Mucosa of gallbladder (tissue), 1 donor: Measurements from ENCODE around the gene GAA. TPM values are rescaled to one million over a fixed set of nuclear protein-coding genes. Genes with fewer than 3 reads are reported as not detected.

Experiments used
- DNase-seq: peaks from one replicate; pipeline ENCODE4 v3.0.0-alpha.2; 2020; ENCODE audit warnings: low spot score
- total RNA-seq: library from RNA; stranded (reverse); gene quantifications from one replicate; pipeline ENCODE4 v1.2.1, GENCODE V29; 2021
- donor health status: DM: no; HTN: no; CAD: no.

GAA gene
- total RNA-seq, result 105 TPM

DNA sequence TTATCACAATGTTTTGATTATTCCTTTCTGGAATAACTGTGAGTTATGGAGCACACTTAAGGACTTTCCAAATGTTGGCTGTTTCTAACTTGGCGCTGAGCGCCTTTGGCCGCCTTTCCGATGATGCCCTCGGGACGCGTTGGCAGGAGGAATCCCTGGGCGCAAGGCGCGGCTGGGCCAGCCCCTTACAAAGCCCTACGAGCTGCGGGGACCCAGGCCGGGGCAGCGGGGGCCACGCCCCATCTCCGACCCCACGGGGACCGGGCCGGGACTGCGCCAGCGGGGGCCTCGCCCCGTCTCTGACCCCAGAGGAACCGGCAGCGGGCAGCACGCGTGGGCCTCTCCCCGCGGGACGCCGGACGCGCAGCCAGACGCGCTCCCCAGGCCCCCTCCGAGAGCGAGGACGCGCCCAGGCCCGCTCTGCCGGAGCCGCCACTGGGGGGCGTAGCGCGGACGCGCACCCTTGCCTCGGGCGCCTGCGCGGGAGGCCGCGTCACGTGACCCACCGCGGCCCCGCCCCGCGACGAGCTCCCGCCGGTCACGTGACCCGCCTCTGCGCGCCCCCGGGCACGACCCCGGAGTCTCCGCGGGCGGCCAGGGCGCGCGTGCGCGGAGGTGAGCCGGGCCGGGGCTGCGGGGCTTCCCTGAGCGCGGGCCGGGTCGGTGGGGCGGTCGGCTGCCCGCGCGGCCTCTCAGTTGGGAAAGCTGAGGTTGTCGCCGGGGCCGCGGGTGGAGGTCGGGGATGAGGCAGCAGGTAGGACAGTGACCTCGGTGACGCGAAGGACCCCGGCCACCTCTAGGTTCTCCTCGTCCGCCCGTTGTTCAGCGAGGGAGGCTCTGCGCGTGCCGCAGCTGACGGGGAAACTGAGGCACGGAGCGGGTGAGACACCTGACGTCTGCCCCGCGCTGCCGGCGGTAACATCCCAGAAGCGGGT lies at the start of gene GAA:
GAA (plus strand) TSS at position 571 of the 935 bp plus-strand sequence. CDS start 3,006 bp downstream, outside the sequence.
- peak; percentile 83 for DNase-seq

DNA sequence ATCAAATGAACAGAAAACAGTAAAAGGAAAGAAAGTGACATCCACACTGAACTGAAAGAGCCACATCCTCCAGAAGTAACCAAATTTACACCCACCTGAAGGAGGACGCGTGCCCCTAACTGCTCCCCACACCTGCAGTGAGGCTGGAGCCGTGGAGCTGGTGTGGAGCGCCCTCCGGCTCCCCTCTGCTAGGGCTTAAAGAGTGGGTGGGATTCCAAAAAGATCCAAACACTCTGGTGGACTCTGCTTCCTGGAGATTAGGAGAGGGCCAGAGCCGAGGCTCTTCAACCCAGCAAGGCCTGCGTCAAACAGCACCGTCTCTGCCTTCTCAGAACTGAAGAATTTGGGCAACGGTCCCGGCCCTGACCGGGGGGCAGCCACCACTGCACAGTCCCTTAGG lies 49.7 kb upstream of the GAA start:
- no peak for DNase-seq

GRCh38 chr17:80053102-80053501 lies 48.3 kb upstream of the GAA start:
- peak; percentile 38 for DNase-seq

DNA sequence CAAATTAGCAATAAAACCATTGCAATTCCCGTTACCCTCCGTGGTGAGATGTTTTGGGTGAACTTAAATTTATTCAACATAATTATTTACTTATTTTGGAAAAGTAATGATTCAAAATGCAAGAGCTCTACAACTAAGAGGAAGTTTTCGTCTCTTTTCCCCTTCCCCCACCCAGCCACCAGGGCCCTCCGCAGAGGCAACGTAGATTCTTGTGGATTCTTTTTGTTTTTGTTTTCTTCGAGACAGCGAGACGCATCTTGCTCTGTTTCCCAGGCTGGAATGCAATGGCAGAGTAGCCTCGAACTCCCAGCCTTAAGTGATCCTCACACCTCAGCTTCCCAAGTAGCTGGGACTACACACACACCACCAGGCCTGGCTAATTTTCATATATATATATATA lies 45.8 kb upstream of the GAA start:
- DNase-seq, result no peak

DNA sequence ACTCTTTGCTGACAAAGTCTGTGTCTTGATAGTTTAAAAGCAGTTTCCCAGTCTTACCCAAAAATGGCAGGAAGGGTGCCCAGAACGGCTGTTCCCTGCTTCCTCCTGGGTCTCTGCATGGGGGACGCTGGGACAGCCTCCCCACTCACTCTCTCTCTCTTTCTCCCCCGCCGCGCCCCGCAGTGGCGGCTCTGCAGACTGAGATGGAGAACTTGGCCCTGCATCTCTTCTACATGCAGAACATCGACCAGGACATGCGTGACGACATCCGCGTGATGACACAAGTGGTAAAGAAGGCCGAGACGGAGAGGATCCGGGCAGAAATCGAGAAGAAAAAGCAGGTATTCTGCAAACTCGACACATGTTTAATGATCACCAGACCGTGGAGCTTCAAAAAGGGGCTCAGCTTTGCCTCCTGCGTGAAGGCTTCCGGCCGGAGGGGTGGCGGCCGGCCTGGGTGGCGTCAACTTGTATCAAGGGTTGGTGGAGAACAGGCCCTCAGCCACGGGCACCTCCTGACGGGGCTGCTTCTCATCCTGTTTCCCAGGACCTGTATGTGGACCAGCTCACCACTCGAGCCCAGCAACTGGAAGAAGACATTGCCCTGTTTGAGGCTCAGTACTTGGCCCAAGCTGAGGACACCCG lies 42.9 kb upstream of the GAA start:
- no peak for DNase-seq

DNA sequence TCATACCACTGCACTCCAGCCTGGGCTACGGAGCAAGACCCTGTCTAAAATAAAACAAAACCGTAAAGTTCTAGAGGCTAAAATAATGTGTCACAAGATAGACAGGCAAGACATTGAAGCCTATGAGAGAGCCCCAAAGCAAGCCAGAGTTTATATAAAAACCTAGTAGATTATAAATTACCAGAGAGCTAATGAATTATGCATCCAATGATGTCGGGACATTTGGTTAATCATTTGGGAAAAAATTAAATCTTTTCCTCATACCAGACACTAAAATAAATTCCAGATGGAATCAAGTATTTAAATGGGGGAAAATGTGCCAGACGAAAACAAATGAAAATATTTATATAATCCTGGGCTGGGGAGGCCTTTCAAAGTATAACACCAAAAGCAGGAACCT lies 40.7 kb upstream of the GAA start:
- DNase-seq, result no peak

DNA sequence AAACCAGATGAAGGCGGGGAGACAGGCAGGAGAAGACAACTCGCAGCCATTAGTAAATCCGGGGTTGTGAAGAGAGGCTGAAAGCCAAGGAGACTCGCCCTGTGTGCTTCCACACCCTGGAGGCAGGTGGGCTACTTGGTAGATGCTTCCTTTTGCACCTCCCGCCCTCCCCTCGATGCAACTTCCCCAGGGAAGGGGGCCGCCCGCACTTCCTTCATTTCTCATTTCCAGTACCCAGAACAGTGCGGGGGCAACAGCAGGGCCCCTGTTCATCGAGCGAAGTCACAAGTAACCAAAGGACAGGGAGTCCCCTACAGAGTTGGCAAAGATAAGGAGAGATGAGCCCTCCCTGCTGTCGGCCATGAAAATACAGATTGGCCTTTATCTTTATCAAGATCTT lies 40.0 kb upstream of the GAA start:
- no peak for DNase-seq

DNA sequence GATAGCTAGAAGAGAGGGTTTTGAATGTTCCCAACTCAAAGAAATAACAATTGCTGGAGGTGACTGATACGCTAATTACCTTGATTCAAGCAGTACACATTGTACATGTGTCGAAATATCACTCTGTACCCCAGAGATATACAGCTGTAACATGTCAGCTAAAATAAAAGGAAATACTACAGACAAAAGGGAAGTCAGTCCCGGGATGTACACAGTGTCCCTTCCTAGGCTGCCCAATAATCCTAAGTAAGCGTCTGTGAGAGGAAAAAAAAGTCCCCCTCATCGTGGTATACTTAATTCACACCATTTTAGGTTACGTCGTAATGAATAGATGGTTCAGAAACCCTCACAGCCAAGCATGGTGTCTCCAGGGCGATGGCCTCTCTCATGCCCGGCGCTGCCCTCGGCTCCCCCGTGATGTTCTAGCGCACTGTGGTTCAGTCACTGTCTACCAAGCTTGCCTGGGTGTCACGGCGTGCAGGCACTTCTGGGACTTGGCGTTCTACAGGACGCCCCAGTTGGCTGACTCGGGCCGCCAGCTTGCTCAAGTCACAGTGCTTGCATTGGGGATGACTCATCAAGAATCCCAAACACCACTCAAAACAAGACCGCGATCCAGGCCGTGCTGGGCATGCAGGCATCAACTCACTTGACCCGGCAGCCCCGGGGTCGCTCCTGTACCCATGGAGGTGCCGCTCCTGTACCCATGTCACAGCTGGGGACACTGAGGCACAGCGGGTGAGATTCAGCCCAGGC lies 37.4 kb upstream of the GAA start:
- peak; percentile 48 for DNase-seq

GRCh38 chr17:80064696-80065095 lies 36.7 kb upstream of the GAA start:
- no peak for DNase-seq

- DNase-seq, result no peak
Observed at GRCh38 chr17:80065478-80066170, 35.8 kb upstream of the GAA start.

GRCh38 chr17:80067393-80067986 lies 33.9 kb upstream of the GAA start:
- DNase-seq, result no peak

GRCh38 chr17:80068301-80069222 lies 32.8 kb upstream of the GAA start:
- DNase-seq, result peak; percentile 42

DNA sequence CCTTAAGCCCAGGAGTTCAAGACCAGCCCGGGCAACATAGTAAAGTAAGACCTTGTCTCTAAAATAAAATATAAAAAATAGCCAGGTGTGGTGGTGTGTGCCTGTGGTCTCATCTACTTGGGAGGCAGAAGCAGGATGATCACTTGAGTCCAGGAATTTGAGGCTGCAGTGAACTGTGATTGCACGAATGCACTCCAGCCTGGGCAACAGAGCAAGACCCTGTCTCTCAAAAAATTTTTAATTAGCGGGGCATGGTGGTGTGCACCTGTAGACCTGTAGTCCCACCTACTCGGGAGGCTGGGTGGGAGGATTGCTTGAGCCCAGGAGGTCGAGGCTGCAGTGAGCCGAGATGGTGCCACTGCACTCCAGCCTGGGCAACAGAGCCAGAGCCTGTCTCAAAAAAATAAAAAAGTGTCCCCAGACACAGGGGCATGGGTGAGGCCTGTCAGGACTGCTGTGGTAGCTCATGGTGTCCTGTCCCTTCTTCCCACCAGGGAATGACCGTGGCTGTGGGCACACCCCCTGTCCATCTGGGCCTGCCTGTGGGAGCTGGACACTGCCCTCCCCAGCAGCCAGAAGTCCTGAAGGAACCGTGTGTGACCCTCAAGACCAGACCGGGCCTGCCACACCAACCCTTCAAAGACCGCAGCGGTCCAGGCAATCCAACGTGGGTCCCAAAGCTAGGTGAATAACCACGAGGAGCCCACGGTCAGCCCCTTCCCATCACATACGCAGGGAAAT lies 30.8 kb upstream of the GAA start:
- DNase-seq, result no peak

GRCh38 chr17:80071116-80071841 lies 30.1 kb upstream of the GAA start:
- peak; percentile 77 for DNase-seq

DNA sequence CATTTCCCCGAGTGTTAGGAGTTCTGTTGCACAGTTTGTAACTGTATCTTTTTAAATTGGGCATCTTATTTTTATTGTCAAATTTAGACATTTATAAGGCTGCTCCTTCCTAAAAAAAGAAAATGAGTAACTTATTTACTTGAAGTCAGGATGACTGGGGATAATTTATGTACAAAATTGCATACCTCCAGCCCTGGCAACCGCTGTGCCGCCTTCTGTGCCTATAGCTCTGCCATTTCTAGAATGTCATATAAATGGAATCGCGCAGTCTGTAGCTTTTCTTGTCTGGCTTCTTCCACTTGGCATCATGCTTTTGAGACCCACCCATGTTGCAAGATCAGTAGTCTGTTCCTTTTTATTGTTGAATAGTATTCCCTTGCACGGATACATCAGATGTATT lies 29.0 kb upstream of the GAA start:
- DNase-seq, result no peak

DNA sequence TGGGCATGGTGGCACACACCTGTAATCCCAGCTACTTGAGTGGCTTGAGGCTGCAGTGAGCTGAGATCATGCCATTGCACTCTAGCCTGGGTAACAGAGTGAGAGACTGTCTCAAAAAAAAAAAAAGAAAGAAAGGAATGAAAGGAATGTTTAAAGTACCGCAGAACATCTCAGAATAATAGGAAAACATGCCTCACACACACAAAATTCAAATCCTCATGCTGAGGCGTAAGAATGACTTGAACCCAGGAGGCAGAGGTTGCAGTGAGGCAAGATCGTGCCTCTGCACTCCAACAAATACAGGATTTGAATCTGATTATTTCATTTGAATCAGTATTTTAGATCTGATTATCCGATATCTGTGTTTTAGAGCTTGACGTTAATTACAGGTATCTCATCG lies 21.3 kb upstream of the GAA start:
- no peak for DNase-seq

- DNase-seq, result no peak
Observed at GRCh38 chr17:80081596-80081995, 19.8 kb upstream of the GAA start.

DNA sequence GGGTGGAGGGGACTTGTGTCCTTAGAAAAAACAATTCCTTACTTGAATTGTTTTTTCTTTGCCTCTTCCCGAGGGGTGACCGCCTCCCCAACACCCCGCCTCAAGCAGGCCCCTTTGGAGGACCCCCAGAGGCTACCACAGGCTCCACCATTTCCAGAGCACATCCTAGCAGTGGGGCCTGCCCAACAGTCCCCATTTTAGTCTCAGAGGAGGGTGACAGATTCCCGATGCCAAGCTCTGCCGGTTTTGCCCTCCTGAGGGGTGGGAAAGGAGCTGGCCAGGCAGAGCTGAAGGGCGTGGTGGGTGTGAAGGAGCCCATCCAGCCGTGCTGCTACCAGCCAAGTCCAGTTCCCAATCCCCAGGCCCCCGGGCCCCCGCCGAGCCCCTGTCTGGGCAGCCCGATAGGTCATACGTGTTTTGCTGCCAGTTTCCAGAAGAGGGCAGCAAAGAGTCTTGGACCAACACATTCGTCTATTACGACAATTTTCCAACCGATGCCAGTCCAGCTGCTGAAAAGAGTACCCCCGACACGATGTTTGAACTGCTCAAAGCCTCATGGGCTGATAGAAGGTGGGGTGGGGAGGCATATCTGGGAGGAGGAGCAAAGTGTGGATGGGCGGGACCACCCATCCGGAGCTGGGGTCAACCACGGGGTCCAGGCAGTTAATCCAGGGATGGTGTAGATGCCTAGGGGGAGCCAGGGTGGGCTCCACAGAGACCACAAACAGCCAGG lies 18.8 kb upstream of the GAA start:
- DNase-seq, result peak; percentile 66
